Activated naive CD4-positive, alpha-beta T cell (primary cell): ENCODE data around the gene DLEC1.
"Not testable (repeated sequence)": the region's sequence is repeated elsewhere in the genome, so short reads cannot be mapped to it uniquely, and the experiment has no call there.

Source experiments
- DNase-seq, 4 experiments: peaks; one replicate each; lab custom pipeline; 2025; lab: John Stamatoyannopoulos, UW

DLEC1 gene

GRCh38 chr3:38154625-38155255, 115.7 kb downstream of the DLEC1 start:
- no peak for DNase-seq

- DNase-seq, result no peak
These were observed 116.8 kb downstream of the DLEC1 start for GRCh38 chr3:38155825-38156224.

GRCh38 chr3:38157117-38157516, 118.1 kb downstream of the DLEC1 start:
- no peak for DNase-seq

GRCh38 chr3:38157595-38157994, 118.6 kb downstream of the DLEC1 start:
- no peak for DNase-seq

GRCh38 chr3:38158472-38158871, 119.5 kb downstream of the DLEC1 start:
- DNase-seq, result no peak

- DNase-seq, result not testable (repeated sequence)
These were observed 121.7 kb downstream of the DLEC1 start for GRCh38 chr3:38160704-38161103.

- no peak for DNase-seq
These were observed 124.3 kb downstream of the DLEC1 start for GRCh38 chr3:38163117-38163840.

GRCh38 chr3:38163841-38164642, 125.0 kb downstream of the DLEC1 start:
- no peak for DNase-seq

GRCh38 chr3:38164643-38164951, 125.6 kb downstream of the DLEC1 start:
- DNase-seq, result no peak

- peak; percentile 84 to 93 (median 89) for DNase-seq
These were observed 126.1 kb downstream of the DLEC1 start, which contains the start of gene OXSR1 for GRCh38 chr3:38164952-38165721. TSS of gene OXSR1 (plus strand) at chr3:38165537. CDS start at chr3:38165877, 340 bp downstream.

GRCh38 chr3:38165722-38166387, 126.8 kb downstream of the DLEC1 start:
- peak in 2 of 4 experiments; percentile 38 to 46 for DNase-seq

- no peak for DNase-seq
These were observed 128.6 kb downstream of the DLEC1 start for GRCh38 chr3:38167591-38167990.

- no peak for DNase-seq
These were observed 129.4 kb downstream of the DLEC1 start for GRCh38 chr3:38168151-38169026.

GRCh38 chr3:38169027-38169317, 130.0 kb downstream of the DLEC1 start:
- no peak for DNase-seq

GRCh38 chr3:38170722-38171121, 131.7 kb downstream of the DLEC1 start:
- DNase-seq, result no peak

- DNase-seq, result no peak
These were observed 132.6 kb downstream of the DLEC1 start for GRCh38 chr3:38171622-38172021.
